DND-41 (cell line): ENCODE results near the gene MED29.

Experiments used
- EZH2 ChIP-seq: IDR thresholded peaks from 3 replicates; pipeline ENCODE4 v1.6.1; 2012; ENCODE audit warnings: borderline replicate concordance, low read depth, mild to moderate bottlenecking, moderate library complexity, low read length, inconsistent platforms; ENCODE audit not compliant: severe bottlenecking
- TF ChIP-seq, protein P1 (sequence below): IDR thresholded peaks from 2 replicates; pipeline ENCODE4 v1.5.1; 2012; ENCODE audit warnings: borderline replicate concordance, low read length, moderate library complexity, mild to moderate bottlenecking; ENCODE audit not compliant: poor library complexity, severe bottlenecking; ENCODE audit errors: extremely low read depth

DNA sequence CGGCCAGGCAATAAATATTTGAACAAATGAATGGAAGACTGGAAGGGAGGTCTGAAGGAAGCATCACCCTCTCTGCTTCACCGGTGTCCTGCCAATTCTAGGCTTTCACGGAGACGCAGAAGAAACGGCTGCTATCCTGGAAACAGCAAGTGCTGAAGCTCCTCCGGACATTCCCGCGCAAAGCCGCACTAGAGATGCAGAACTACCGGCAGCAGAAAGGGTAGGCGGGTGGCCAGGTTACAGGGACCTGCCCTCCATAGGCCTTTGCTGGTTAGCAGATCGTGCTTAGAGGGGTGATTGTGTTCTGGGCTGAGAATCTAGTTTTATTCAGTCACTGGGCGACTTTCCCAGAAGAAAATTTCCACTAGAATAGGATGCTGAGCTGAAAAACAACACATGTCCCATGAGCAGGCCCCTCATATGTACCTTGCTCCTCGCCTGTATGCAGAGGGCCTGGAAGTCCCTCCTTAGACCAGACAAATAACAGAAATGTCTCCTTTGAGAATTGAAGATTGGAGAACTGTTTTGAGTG lies 11.2 kb upstream of the MED29 start:
- TF ChIP-seq, protein P1, sequence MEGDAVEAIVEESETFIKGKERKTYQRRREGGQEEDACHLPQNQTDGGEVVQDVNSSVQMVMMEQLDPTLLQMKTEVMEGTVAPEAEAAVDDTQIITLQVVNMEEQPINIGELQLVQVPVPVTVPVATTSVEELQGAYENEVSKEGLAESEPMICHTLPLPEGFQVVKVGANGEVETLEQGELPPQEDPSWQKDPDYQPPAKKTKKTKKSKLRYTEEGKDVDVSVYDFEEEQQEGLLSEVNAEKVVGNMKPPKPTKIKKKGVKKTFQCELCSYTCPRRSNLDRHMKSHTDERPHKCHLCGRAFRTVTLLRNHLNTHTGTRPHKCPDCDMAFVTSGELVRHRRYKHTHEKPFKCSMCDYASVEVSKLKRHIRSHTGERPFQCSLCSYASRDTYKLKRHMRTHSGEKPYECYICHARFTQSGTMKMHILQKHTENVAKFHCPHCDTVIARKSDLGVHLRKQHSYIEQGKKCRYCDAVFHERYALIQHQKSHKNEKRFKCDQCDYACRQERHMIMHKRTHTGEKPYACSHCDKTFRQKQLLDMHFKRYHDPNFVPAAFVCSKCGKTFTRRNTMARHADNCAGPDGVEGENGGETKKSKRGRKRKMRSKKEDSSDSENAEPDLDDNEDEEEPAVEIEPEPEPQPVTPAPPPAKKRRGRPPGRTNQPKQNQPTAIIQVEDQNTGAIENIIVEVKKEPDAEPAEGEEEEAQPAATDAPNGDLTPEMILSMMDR = no peak
- TF ChIP-seq EZH2 = no peak
